C1 segment of cervical spinal cord (tissue), 14 donors: ENCODE measurements around the gene GPR27.

Experiments
- DNase-seq, 14 donors: peaks; one replicate each; lab custom pipeline; 2025; lab: John Stamatoyannopoulos, UW

The GPR27 gene

GRCh38 chr3:71732637-71733036, 21.0 kb upstream of the GPR27 start:
- no peak for DNase-seq

GRCh38 chr3:71733319-71733718, 20.3 kb upstream of the GPR27 start:
- no peak for DNase-seq

- DNase-seq = no peak
These were observed 18.8 kb upstream of the GPR27 start for GRCh38 chr3:71734881-71735280.

DNA sequence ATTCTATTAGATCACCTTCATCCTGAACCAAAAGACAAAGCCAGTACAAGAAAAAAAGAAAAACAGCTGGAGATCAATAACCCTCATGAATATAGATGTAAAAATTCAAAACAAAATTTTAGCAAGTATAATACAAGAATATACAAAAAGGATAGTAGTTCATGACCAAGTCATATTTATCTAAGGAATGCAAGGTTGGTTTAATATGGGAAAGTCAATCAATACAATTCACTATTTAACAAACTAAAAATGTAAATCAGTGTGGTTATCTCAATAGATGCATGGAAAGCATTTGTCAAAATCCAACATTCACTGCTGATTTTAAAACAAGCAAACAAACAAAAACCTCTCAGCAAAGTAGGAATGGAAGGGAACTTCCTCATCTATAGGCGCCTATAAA, 11.0 kb upstream of the GPR27 start:
- no peak for DNase-seq

- no peak for DNase-seq
These were observed 8.9 kb upstream of the GPR27 start for GRCh38 chr3:71744738-71745137.

DNA sequence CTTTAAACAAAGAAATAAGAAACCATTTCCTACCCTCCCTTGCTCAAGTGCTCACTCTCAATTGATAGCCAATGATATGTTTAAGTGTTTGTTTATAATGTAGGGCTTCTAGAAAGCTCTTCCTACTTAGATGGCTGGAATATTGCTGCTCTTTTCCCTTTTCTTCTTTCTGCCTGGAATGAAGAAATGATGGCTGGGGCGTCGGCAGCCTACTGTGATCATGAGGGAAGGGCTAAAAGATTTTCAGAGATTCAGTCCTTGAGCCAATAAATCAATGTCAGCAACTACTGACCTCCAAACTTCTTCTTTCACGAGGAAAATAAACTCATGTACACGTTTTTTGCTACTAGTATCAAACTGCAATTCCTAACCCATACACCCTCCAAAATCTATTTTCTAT, 2.1 kb upstream of the GPR27 start:
- no peak for DNase-seq

DNA sequence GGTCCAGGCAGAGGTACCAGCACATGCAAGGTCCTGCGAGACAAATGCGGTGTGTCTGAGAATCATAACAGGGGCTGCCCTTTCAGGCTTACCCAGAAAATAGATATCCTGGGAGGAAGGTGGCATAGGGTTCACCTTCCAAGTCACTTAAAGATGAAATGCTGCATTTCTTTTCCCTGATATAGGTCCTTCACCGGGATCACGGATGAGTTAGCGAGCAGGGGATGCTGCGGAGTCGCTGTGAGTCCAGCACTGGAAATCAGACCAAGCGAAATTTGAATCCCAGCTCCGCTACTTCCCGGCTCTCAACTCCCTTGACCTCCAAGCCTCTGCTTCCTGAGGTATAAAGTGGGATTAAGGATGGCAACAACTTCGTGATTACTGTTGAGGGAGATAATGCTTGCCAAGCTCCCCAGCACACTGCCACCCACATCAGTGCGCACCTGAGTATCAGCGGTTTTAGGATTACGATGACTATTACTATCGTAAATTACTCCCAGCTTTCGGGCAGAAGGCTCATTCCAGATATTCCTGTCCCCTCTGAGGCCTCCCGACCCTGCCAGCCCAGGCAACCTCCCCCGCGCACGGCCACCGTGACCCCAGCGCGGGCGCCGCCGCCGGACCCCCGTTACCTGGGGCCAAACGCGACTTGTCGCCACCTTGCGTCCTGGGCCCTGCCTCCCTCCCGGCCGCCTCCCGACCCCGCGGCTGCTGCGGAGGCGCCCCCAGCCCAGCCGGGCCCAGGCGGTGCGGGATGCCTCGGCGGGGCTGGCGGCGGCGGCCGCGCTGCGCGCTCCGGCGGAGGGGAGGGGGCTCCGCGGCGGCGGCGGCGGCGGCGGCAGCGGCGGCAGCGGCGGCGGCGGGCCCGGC, 589 bp upstream of the GPR27 start:
- peak in 1 of 14 donors; percentile 41 for DNase-seq

GRCh38 chr3:71754610-71755253, 1.1 kb downstream of the GPR27 start:
- peak in 1 of 14 donors; percentile 4 for DNase-seq

DNA sequence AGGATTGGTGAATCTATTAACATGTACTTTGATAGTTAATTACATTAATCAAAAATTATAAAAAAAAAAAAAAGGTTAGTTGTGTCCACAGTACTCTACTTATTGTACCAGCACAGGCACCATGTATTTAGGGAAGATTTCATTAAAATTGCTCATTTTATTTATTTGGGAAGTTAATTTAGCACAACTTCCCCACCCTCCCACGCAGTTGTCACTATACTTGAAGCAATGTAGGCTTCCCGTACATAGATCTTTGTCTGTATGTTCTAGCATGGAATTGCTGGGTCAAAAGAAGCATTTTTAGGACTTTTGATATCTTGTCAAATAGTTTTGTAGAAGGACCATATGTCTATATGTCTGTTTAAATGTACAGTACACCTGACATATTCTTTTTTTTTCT, 4.4 kb downstream of the GPR27 start:
- no peak for DNase-seq

DNA sequence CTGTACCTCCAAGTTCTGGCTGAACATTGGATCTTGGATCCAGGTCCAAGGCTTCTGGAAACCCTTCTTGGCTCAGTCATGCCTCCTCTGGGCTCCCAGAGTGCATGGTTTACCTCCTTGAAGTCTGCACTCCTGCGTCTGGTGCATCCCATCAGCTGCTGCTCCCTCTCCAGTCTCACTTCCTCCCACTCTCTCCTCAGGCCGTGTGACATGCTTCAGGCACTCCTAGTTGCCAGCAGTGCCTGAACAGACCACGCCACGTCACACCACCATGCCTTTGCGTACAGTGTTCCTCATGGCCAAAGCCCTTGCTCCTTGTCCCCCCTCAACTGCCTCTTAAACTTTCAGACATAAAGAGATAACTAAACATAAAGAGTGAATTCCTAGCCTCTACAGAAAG, 5.7 kb downstream of the GPR27 start:
- DNase-seq = no peak

DNA sequence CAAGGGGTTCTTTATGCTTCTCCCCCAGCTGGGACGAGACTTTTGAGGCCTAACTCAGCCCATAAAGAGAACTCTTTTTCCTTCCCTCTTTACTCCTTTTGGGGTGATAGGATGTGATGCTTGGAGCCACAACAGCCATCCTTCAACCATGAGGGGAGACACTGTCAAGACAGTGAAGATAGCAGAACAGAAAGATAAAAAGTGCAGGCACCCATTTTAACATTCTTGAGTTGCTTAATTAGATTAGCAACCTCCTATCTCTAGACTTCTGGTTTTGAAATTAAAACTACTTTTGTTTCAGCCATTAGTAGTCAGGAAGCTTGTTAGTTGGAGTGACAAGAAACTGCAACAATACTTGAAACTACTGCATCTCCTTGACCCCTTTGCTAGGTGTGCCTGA, 6.5 kb downstream of the GPR27 start:
- no peak for DNase-seq

- no peak for DNase-seq
These were observed 9.8 kb downstream of the GPR27 start for GRCh38 chr3:71763426-71763825.

- no peak for DNase-seq
These were observed 17.5 kb downstream of the GPR27 start for GRCh38 chr3:71771126-71771525.

- DNase-seq = no peak
These were observed 18.2 kb downstream of the GPR27 start for GRCh38 chr3:71771884-71772283.

- DNase-seq = no peak
These were observed 22.9 kb downstream of the GPR27 start for GRCh38 chr3:71776538-71776937.

DNA sequence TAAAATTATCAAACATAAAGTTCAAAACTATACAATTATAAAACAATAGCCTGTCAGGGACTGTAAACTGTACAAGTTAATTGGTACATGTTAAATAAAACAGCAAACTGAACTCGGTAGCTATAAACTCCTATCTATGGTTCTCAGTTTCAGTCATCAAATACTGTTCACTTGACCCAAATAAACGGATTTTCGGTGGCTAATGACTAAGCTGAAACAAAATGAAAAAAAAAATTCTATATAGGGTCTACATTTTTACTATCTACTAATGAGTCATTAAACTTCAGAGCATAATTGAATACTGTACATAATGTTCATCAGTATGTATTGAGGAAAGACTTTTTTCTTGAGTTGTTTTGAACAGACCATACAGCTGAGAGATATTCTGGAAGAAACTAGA, 24.7 kb downstream of the GPR27 start:
- DNase-seq = no peak

DNA sequence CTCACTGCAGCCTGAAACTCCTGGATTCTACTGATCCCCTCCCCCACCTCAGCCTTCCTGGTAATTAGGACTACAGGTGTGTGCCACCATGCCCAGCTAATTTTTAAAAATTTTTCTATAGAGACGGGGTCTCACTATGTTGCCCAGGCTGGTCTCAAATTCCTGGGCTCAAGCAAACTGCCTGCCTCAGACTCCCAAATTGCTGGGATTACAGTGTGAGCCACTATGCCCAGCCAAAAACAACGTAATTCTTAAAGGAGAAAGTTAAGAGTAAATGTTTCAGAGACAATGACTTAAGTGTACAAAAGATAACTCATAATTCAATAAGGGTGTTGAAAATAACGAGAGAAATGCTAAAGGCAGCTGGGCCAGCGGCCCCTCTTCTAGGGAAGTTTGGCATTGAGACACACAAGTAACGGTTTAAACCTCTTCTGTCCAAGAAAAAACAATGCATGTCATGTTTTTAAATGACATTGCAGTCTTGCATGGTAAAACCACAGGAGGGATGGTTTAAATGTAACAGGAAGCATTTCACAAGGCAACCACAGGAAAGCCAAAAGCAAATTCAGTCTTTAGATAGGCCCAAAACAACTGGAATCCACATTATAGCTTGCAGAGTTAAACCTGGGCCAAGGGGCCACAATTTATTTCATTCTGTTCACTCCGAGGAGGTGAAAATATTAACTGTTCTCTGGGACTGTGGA, 26.2 kb downstream of the GPR27 start:
- DNase-seq = no peak

DNA sequence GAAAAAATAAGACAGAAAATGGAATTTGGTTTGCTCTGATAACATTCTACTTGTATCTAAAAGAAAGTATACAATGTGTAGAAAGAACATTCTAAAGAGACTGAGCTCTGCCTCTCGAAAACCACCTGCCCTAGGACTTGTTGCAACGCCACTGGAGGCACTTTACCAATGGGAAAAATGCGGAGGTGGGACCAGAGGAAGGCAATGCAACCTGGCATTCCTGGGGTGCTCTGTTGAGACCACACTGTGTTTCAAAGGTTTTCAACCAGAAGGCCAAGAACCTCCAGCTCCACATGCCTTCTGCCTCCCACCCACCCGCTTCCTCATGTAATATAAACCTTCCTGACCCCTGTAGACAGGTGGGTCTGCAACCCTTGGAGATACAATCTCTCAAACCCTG, 26.8 kb downstream of the GPR27 start:
- DNase-seq = no peak

GRCh38 chr3:71783152-71783551, 29.5 kb downstream of the GPR27 start:
- DNase-seq = no peak

- no peak for DNase-seq
These were observed 30.7 kb downstream of the GPR27 start for GRCh38 chr3:71784201-71784913.

DNA sequence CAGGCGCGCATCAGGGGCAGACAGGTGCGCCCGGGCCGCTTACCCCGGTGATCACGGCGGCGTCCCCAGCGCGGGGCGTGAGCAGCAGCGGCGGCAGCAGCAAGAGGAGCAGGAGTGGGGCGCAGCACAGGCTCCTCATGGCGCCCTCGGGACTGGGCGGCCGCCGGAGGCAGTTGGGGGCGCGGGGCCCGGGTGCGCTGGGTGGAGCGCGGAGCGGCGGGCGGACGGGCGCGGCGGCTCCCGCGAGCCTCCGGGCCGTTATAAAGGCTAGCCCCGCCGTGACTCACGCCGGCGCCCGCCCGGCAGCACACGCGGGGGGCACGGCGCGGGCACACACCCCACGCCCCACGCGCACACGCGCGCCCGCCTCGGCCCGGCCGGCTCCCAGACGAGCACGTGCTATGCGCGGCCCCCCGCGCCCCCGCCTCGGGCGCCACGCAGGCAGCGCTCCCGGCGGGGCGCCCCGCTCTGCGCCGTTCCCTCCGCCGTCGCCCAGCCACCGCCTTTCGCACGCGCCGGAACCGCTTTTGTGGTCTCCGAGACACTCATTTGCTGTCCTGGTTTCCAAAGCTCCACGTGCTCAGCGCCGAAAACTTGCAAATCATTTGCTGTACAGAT, 31.4 kb downstream of the GPR27 start, which contains the start of gene PROK2:
Gene PROK2 (minus strand): TSS at position 235 of the 618 bp plus-strand sequence. CDS start 96 bp downstream, at position 139.
- peak in 1 of 14 donors; percentile 4 for DNase-seq
